Measurements from ENCODE around the gene AWAT1.
"Not testable (repeated sequence)": the region's sequence is repeated elsewhere in the genome, so short reads cannot be mapped to it uniquely, and the experiment has no call there.

Gene AWAT1

GRCh38 chrX:70234355-70234754 lies at the start of gene AWAT1:
Gene AWAT1 (plus strand): TSS chrX:70234655. CDS start chrX:70234696, 41 bp downstream.
- DNase-seq = no peak

DNA sequence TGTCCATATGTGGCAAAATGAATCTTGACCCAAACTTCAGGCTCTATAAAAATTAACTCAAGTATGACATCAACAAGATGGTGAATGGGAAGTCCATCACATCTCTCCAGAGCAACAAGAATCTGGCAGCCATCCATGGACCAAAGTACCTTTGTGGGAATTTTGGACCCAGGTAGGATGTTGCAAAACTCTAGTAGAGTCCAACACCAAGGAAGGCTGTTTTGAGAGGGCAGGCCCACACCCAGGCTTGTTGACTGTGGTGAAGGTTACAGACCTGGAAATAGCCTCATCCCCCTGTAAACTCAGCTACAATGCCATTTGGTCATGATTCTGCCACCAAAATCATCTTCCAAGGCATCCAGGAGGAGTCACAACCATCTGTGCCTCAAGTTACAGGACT lies 44.2 kb upstream of the AWAT1 start:
- DNase-seq = no peak

DNA sequence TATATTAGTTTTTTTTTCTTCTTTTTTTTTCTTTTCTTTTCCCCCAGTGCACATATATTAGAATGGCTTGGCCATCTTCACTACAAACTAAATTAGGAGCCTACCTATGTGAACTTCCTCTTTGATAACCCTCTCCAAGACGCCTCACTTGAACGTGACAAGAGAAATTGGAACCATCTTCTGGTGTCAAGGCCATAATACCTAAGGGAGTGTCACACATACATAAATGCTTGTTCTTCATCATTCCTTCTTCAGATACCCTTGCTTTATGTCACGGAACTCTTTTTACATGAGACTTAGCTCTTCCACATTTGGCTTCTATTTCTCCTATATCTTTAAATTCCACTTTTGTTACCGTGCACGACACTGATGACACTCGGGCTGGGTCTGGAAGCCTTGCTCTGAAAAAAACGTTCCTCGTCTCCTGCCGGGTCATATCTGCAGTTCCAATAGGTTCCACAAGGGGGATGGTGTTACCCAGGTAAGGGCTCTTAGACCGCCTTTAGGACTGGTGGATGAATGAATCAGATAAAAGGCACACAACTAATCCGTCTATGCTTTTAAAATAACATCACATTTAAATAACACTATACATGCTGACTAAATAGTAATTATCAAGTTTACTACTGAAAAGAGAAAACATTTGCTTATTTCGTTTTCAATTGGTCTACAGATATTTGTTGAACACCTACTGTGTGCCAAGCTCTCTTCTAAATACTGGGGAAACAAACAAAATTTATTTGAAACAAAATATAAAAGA lies 37.3 kb upstream of the AWAT1 start:
- DNase-seq = no peak

GRCh38 chrX:70201732-70202131 lies 32.7 kb upstream of the AWAT1 start:
- DNase-seq = no peak

DNA sequence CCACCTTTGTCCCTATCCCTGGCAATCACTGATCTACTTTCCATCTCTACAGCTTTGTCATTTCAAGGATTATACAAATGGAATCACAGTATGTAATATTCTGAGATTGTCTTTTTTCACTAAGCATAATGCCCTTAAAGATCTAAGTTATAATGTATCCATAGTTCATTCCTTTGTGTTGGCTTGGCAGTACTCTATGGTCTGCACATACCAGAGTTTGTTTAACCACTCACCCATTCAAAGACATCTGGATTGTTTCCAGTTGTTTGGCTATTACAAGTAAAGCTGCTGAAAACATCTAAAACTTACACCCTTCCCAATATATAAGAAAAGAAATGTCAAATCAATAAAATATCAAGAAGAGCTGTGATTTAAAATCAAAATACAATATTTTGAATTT lies 26.0 kb upstream of the AWAT1 start:
- DNase-seq = no peak

GRCh38 chrX:70209570-70209969 lies 24.9 kb upstream of the AWAT1 start:
- not testable (repeated sequence) for DNase-seq

- no peak for DNase-seq
These were observed 14.3 kb upstream of the AWAT1 start for GRCh38 chrX:70219938-70220764.

GRCh38 chrX:70226048-70226447 lies 8.4 kb upstream of the AWAT1 start:
- DNase-seq = no peak

DNA sequence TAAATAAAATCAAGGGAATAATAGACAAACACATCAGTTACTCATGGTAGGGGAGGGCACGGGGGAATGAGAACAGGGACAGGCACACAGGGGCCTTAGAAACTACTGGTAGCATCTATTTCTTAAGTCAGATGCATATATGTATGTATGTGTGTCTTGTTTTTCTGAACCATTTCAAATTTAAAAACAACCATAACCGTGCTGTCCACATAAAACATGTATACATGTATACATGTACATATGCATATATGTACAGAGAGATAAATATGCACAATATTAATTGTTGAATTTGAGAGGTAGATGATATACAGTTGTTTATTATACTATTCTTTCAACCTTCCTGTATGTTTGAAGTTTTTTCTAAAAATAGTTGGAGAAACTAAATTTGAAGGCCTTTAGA lies 7.8 kb upstream of the AWAT1 start:
- no peak for DNase-seq

- no peak for DNase-seq
These were observed 2.8 kb upstream of the AWAT1 start for GRCh38 chrX:70231666-70232065.

- DNase-seq = no peak
These were observed 6.3 kb downstream of the AWAT1 start for GRCh38 chrX:70240751-70241150.

DNA sequence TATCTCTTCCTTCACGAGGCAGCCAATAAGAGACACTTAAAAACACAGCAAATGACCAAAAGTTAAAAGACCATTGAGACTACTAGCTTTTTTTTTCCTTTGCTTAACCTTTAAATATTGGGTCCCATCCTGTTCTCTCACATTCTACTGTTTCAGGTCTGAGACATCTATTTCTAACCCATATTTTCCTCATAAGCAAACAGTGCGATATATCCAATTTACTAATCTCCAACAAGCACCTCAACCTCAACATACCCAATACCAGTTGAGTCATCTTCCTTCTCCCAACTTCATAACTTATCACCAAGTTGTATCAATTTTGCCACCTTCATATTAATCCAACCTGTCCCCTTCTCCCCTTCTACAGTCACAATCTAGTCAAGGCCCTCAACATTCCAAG lies 7.0 kb downstream of the AWAT1 start:
- no peak for DNase-seq

- DNase-seq = not testable (repeated sequence)
These were observed 9.1 kb downstream of the AWAT1 start for GRCh38 chrX:70243601-70244000.

GRCh38 chrX:70244881-70245280 lies 10.4 kb downstream of the AWAT1 start:
- no peak for DNase-seq

GRCh38 chrX:70247252-70247651 lies 12.8 kb downstream of the AWAT1 start:
- no peak for DNase-seq

DNA sequence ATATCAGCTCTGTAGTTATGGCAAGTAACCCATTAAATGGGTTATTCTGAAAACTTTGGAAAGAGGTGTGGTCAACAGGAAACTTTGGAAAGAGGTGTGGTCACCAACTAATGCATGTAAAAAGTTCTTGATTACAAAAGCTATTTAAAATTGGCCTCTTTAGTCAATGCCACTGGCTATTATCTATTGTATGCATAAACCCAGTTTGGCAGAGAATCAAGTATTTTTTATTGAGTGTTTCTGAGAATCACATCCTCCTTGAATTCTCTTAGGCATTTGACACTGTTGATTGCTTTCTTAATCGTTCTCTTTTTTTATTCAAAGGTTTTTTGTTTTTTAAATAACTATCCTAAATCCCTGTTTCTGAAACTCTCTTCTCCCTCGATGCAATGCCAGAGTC lies 18.0 kb downstream of the AWAT1 start:
- DNase-seq = no peak

GRCh38 chrX:70253377-70254062 lies 19.1 kb downstream of the AWAT1 start:
- DNase-seq = no peak

- DNase-seq = no peak
These were observed 19.6 kb downstream of the AWAT1 start for GRCh38 chrX:70254063-70254400.

DNA sequence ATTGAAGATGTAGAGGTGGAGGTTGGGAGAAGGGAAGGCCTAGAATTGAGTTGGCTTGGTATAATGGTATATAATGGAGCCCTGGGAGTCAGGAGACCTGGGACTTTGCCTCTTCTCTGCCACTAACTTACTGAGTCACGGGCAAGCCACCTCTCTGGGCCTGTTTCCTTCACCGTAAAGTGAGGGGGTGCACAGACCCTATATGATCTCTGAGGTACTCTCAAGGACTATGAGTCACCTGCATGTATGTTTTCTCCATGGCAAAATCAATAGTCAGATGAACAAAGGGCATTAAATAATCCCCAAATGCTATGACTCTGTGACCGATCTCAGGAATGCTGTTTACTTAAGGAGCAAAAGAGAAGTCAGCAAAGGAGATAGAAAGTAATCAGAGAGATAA lies 20.5 kb downstream of the AWAT1 start:
- no peak for DNase-seq

GRCh38 chrX:70255452-70255851 lies 21.0 kb downstream of the AWAT1 start:
- no peak for DNase-seq

- no peak for DNase-seq
These were observed 23.2 kb downstream of the AWAT1 start for GRCh38 chrX:70257423-70258288.

GRCh38 chrX:70260104-70260503 lies 25.6 kb downstream of the AWAT1 start, which contains the start of gene P2RY4:
Gene P2RY4 (minus strand): TSS chrX:70260204. CDS start chrX:70259624, 580 bp downstream.
- DNase-seq = no peak
